AML-193 (cell line): Measurements from ENCODE around the gene CACTIN.
"Not testable (repeated sequence)": the region's sequence is repeated elsewhere in the genome, so short reads cannot be mapped to it uniquely, and the experiment has no call there.

Experiments
- DNase-seq, 2 experiments: peaks; one replicate each; lab custom pipeline; 2025; lab: John Stamatoyannopoulos, UW

CACTIN gene

GRCh38 chr19:3663838-3664237, 37.2 kb upstream of the CACTIN start:
- no peak for DNase-seq

- no peak for DNase-seq
Measured at GRCh38 chr19:3661284-3662238, 35.0 kb upstream of the CACTIN start.

GRCh38 chr19:3660493-3661219, 34.1 kb upstream of the CACTIN start:
- DNase-seq: no peak

GRCh38 chr19:3659746-3660112, 33.1 kb upstream of the CACTIN start:
- DNase-seq: no peak

GRCh38 chr19:3658870-3659745, 32.5 kb upstream of the CACTIN start:
- no peak for DNase-seq

DNA sequence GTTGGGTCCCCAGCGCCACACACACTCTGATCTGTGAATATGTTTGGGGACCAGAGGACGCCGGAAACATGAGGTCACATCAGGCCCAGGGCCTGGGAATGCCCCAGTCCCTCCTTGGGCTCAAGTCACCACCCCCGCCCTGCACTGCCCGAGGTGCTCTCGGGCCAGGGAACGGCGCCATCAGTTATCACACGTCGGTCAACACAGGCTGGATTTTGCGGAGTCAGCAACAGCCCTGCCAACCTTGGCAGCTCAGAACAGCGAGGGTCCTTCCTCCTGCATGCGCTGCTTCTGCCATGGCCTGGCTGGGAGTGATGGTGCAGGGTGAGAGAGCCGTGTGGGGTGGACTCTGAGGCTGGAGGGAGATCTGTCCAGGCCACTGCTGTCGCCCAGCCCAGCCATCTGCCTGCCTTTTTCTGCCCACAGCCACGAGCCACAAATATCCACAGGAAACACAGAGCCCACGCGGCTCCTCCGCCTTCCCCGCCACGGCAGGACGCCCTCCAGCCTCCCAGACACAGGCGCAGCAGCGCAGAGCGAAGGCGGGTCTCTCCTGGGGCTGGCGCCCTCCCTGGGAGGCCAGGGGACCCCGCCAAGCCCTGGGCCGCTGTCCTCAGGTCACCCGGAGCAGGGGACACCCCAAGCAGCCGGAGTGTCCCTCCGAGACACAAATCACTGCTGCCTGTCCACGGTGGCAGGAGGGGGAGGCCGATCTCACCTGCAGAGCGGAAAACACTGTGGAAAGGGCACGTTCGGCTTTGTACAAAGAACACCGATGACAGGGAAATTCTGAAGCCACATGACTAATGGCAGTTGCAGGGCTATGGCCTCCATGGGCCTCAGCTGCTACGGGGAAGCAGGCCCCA, 31.6 kb upstream of the CACTIN start:
- no peak for DNase-seq

- DNase-seq: no peak
Measured at GRCh38 chr19:3657395-3657769, 30.8 kb upstream of the CACTIN start.

- DNase-seq: no peak
Measured at GRCh38 chr19:3656747-3657394, 30.3 kb upstream of the CACTIN start.

DNA sequence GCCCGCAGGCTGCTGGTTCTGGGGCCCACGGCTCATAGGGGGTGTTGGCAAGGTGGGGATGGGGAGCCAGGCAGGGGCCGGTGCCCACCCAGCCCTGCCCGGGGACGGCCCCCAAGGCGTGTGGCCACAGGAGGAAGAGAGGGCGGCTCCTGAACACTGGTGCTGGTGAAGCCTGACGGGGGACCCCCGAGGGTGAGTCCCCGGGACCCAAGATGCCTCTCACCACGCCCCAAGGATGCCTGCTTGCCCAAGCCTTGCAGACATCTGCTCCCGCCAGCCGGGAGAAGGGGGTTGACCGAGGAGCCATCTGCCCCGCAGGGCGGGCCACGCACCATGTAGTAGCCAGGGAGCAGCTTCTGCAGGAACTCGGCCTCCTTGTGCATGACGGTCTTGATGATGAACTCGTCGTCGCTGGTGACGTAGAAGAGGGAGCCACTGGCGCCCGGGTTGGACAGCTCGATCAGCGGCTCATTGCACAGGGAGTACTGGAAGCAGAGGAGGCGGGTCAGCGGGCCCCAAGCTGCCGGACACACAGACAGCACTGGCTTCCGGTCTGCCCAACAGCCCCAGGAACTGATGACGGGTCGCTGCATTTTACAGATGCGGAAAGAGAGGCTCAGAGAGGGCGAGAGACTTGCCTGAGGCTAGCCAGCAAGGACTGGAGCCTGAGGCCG, 29.6 kb upstream of the CACTIN start:
- DNase-seq: no peak

GRCh38 chr19:3655402-3656072, 28.9 kb upstream of the CACTIN start:
- DNase-seq: no peak

- no peak for DNase-seq
Measured at GRCh38 chr19:3653865-3654513, 27.4 kb upstream of the CACTIN start.

- no peak for DNase-seq
Measured at GRCh38 chr19:3653081-3653795, 26.6 kb upstream of the CACTIN start.

GRCh38 chr19:3652422-3652821, 25.8 kb upstream of the CACTIN start:
- no peak for DNase-seq

GRCh38 chr19:3651684-3652083, 25.1 kb upstream of the CACTIN start:
- DNase-seq: no peak

GRCh38 chr19:3649888-3650287, 23.3 kb upstream of the CACTIN start:
- no peak for DNase-seq

DNA sequence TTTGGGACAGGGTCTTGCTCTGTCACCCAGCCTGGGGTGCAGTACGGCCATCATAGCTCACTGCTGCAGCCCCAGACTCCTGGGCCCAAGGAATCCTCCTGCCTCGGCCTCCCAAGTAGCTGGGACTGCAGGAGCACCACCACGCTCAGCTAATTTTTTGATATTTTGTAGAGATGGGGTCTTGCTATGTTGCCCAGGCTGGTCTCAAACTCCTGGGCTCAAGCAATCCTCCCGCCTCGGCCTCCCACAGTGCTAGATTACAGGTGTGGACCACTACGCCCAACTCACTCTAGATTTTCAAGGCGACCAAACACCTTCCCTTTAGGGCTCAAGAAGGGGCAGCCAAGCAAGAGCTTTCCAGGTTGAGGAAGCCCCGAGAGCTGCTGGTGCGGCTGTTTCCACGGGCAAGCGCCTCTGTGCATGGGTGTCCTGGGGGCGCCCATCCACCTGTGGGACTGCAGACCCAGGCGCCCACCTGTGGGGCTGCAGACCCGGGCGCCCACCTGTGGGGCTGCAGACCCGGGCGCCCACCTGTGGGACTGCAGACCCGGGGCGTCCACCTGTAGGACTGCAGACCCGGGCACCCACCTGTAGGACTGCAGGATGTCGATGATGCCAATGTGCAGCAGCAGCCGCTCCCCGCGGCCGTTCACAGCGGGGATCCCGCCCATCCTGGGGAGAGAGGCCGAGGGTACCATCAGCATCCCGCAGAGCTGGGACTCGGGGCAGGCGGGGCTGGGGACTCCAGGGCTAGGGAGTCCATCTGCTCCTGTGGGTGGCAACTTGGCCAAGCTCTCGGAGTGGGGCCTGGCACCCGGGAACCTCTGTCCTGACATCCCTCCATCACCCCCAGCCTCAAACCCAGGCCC, 21.7 kb upstream of the CACTIN start:
- no peak for DNase-seq

- DNase-seq: not testable (repeated sequence)
Measured at GRCh38 chr19:3647102-3647501, 20.5 kb upstream of the CACTIN start.
